CD4-positive, alpha-beta T cell treated with Interleukin-21 for 1 hour (primary cell): ENCODE results near the gene MACO1.

Experiments
- DNase-seq: peaks from one replicate; pipeline ENCODE4 v3.0.0-alpha.2; 2020

Gene MACO1

DNA sequence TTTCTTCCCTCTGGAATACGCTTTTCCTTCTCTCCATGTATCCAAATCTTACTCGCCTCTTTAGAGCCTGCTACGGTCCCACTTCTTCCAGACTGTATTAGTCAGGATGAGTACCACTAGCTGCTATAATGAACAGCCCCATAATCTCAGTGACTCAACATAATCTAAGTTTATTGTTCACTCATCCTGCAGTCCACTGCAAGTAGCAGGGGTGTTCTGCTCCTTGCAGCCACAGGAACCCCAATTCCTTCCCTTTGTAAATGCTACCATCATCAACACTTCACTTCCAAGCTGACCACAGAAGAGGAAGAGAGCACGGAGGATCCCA lies 94.6 kb downstream of the MACO1 start:
- DNase-seq: no peak

DNA sequence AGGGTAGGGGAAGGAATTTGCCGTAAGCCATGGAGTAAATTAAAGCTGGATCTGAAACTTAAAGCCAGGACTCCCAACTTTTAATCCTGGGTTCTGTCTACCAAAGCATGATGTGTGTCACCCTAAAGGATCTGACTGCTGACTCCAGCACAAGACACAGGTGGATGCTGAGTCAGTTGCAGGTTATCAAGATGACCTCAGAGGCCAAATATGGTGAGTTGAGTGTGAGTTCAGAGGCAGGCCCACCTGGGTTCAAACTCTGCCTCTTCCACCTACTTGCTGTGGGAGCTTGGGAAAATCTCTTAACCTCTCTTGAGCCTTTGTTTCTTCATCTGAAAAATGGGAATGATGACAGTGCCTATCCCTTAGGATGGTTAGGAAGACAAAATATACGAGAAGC lies 96.1 kb downstream of the MACO1 start:
- no peak for DNase-seq

DNA sequence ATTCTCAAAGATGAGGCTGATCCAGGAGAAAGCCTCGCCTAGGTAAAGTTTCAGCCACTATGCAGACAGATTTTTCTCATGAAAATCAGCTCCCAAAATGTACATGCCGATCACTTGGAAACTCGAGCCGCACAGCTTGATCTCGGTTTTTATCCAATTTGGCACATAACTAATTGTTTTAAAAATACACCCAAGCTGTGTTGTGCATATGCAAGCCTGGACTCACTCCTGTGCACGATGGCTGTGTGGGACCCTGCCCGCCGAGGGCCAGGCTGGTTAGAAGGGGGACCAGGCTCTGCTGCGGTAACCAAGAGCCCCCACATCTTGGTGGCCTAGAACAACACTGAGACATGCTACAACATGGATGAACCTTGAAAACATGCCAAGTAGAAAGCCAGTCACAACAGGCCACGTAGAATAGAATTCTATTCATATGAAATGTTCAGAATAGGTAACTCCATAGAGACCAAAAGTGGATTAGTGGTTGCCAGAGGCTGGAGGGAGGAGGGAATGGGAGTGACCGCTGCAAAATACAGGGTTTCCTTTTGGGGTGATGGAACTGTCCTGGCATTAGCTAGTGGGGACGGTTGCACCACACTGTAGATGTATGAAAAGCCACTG lies 96.6 kb downstream of the MACO1 start:
- DNase-seq: no peak

DNA sequence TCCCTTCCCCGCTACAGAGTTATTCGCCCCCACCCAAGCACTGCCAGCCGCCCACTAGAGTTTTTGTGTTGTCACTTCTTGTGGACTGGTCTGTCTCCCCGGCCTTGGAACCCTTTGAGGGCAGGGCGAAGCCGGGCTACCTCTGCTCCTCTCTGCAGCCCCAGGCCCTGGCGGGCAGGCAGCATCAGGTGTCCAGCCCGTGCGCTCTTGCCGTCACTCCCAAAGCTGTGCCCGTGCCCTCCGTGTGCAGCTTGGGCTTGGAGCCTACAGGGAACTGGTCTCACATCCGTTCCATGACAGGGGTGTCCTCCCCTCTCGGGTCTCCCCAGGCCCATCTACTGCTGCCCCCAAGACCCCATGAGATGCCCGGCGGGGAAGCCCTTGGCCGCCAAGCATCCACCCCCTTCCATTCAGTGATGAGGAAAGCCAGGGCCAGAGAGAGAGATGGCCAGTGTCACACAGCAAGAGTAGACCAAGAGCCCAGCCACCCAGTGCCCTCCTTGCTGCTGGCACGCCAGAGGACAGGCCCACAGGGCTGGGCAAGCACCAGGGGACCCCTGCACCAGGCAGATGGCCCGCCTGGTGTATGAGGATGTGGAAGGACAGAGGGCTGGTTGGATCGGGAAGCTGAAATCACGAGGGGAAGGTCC lies 97.4 kb downstream of the MACO1 start:
- DNase-seq: no peak

DNA sequence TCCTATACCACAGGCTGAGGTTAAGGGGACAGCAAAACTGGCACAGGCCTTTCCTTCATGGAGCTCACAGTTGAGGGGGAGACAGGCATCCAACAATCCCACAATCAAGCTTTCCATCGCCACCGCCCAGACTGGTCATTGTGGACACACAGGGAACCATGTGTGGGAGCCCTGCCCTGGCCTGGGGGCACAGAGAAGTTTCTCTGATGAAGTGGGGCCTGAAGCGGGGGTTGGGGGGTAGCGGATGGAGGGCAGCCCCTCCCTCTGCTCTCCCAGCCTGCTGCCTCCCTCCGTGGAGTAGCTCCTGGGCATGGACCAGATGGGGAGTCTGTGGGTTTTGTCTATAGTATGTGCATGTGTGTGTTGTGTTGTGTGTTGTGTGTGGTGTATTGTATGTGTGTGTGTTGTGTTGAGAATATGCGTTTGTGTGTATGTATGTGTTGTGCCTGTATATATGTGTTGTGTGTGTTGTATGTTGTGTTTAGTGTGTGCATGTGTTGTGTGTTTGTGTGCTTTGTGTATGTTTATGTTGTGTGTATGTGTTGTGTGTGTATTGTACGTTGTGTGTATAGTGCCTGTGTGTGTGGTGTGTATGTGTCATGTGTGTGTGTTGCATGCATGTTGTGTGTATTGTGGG lies 98.3 kb downstream of the MACO1 start:
- no peak for DNase-seq

DNA sequence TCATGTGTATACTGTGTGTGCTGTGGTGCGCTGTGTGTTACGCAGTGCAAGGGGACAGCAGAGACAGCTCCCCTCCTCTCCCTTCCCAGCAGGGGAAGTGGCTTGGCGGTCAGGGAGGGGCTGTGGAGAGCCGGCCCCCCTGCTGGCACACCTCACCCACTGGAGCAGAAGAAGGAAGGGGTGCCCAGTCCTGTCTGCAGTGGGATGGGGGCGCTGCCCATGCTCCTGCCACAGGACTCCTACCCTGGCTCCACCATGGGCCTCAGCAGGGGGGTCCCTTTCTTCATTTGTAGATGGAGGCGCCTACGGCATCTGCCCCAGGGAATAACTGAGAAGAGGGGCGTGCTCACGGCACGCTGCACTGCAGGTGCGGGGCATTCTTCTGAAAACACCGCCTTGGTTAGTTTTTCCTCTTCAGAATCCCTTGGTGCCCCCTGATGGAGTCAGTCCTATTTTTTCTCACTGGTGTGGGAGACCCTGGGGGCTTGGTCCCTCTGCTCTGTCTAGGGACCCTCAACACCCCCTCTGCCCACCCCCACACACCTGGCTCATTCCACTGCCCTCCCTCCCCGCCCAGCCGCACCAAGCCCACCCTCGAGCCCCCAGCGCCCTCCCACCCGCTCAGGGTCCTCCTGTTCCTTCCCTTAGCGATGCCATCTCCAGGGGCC lies 99.0 kb downstream of the MACO1 start:
- no peak for DNase-seq

DNA sequence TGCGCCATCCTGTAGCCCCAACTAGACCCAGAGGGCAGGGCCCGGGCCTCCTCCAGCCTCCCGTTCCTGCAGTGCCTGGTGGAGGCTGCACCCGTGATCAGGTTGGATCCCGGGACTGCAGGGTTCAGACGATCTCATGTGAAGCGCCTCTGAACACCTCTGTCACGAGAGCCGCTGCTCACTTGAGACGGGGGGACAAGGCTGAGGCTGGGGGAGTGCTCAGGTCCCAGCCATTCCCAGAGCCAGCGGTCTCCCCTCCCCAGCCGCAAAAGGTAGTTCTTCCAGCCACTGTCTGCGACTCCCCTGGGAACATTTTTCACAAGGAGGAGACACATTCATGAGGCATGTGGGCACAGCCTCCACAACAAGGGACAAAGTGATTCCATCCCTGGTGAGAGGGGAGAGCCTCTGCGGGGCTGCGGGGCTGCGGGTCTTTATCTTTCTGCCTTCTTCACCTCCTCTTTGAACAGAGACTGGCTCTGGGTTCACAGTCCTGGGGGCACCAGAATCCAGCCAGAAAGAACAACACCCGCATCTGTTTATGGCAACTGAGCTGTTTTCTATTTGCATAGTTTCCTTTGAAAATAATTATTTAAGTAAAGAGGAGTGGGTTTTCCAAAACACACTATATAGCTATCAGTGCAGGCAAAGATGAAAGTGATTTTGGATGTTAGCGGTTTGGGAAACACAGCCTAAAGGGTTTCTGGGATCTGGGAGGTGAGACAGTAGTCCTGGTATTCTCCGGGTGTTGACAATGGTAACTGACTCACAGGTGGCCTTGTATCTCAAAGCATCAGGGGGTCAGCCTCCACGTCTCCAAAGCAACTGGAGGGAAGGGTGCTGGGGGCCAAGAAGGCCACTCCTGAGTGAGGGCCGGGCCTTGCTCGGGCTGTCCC lies 99.7 kb downstream of the MACO1 start:
- DNase-seq: no peak

DNA sequence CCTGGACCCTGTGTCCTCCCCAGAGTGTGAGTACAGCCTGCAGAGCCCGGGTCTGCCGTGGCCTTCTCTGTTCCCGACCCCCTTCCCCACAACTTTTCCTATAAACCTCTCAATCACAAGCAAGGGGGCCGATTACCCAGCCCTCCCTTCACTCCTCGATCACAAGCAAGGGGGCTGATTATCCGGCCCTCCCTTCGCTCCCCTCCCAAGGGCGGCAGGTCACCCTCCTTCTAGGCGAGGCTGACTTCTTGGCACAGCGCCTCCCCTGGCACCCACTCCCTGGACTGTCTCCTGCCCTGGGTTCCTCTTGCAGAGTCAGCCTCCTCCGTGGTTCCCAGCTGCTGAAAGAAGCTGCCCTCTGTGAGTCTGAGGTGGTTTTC lies 100.4 kb downstream of the MACO1 start:
- DNase-seq: no peak

DNA sequence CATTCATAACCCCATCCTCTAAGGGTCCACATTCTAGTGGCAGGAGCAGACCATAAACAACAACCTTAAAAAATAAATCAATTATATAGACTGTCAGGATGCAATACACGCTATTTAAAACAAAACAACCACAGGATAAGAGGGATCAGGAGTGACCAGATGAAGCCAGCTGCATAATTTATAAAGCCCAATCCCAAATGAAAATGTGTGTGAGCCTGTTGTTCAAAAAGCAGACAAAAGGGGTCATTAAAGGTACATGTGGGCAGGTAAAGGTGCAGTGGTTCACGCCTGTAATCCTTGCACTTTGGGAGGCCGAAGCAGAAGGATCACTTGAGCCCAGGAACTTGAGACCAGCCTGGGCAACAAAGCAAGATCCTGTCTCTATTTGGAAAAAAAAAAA lies 102.3 kb downstream of the MACO1 start:
- no peak for DNase-seq

DNA sequence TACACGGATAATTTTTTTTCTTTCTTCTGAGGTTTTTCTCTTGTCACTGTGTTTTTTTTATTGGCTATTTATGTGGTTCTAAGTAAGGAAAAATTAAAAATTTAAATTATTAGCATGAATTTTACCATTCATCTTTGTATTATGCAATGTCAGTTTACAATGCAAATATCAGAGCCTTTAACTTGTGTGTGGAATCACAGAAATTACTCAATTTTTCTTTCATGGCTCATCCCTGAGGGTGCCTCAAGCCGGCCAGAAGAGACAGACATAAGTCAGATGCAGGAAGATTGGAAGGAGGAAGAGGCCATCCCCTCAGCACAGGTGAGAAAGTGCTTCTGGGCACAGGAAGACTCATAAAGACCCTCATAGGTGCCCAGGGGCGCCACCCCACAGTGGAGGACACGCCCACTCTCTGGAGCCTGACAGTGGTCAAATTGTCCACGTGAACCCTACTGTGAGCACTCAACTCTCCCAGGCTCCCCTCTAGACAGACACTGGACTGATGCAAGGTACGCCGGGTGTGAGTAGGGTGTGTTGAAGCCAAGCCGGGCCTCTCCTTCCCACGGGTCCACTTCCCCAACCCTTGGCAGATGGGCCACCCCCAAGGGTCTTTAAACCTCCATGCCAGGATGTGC lies 103.2 kb downstream of the MACO1 start:
- DNase-seq: no peak

DNA sequence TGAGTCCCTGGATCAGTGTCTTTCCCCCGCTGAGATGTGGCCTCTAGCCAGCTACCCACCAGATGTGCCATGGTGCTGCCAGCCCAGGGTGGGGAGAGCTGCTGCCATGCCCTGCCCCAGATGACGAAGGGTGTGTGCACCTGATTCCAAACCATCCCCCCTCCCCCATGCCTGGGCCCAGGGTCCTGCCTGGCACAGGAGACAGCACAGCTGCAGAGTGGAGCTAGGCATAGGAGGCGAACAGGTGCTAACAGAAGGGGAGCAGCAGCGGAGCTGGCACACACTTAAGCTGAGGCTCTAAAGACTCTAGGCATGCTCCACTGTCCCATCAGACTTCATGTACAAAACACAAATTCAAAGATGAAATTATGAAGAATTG lies 103.7 kb downstream of the MACO1 start:
- no peak for DNase-seq

DNA sequence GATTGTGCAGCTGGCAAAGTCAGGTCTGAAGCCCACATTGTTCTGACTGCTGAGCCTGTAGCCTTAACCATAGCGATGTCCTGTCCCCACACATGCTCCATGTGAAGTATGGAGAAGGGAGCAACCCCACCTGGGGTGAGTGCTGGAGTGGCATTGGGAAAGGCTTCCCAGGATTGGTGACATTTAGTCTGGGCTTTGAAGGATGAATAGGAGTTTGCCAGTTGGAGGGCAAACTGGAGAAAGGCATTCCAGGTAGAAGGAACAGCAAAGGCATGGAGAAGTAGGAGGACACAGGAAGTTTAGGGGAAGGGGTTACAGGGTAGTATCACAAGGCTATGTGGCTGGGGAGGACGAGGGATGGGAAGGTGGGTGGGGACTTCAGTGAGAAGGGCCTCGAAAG lies 105.4 kb downstream of the MACO1 start:
- no peak for DNase-seq

DNA sequence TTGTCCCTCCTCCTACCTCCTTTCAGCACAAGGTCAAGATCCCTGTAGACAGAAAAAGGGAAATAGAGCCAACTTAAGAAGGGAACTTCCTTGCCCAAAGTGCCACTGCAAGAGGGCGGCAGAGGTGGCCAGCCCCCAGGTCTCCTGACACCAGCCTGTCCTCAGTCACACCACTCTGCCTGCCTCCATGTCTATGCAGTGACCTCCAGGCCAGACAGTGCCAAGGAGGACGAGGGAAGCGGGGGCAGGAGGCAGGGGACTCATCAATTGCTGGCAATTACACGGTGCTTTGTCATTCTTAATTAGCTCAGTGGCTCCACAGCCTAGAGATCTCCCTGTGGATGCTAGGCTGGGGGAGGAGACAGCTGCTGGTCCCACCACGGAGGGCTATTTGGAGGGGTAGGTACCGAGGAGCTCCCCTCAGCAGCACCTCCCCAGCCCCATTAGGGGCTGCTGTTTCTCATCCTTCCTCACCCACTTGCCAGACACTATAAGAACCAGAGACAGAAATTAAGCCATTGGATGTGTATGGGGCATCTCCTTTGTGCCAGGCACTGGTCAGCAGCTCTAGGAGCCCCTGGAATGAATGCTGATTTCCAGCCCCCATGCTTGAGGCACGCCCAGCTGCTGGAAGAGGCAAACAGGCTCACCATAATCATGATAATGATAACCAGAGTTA lies 106.6 kb downstream of the MACO1 start:
- no peak for DNase-seq

DNA sequence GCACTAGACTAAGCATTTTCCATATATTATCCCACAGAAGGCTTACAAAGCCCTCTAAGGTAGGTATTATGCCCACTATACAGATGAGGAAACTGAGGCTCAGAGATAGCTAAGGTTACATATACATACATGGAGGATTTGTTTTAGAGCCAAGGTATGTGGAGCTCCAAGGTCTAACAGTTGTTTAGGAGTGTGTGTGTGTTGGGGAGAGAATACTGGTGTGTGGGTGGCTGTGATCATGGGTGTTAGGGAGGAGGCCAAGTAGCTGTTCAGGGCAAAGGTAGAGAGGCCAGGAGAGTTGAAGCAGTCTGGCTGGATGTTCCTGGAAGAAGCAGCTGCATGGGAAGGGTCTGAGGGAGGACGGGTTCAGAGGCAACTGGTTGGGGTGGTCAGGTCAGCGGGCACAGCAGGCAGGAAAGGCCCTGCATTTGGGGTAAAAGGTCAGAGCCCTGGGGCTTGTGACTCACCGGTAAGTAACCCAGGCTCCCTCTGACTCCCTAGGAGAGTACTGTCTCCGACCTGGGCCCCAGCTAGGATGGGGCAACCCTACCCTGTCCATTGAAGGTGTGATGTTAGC lies 107.6 kb downstream of the MACO1 start:
- no peak for DNase-seq

DNA sequence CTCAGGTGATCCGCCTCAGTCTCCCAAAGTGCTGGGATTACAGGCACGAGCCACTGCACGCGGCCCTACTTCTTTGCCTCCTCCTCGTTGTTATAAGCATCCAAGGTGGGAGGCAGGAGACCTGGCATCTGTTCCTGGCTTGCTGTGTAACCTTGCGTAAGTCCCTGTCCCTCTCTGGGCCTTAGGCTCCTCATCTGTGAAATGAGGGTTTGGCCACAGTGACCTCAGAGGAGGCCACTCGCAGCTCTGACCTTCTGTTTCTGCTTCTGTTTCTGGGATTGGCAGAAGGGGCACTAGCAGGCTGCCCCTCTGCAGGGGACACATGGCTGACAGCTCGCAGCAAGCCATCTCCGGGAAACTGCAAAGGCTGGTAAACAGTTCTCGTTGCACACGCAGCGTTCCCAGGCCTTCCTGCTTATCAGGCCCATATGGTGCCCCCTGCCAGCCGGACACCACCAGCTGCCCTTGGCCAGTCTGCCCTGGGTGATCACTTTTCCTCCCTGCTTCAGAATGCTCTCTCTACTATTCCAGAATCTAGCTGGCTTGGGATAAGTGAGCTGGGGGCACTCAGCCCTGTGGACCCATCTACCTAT lies 110.1 kb downstream of the MACO1 start:
- no peak for DNase-seq

DNA sequence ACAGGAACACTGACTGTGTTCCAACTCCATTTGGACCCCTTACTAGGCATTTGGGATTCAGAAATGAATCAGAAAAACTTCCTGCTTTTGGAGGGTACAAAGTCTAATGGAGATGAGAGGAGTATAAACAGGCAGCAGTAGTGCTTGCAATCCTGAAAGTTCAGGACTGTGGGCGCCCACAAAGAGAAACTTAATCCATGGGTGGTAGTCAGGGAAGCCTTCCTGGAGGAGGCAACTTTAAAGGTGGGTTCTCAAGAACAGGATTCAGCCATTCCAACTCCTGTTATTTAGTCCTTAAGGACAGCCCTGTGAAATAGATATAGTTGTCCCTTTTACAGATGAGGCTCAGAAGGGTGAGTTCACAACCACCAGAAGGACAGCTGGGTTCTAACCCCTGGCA lies 110.7 kb downstream of the MACO1 start:
- no peak for DNase-seq

DNA sequence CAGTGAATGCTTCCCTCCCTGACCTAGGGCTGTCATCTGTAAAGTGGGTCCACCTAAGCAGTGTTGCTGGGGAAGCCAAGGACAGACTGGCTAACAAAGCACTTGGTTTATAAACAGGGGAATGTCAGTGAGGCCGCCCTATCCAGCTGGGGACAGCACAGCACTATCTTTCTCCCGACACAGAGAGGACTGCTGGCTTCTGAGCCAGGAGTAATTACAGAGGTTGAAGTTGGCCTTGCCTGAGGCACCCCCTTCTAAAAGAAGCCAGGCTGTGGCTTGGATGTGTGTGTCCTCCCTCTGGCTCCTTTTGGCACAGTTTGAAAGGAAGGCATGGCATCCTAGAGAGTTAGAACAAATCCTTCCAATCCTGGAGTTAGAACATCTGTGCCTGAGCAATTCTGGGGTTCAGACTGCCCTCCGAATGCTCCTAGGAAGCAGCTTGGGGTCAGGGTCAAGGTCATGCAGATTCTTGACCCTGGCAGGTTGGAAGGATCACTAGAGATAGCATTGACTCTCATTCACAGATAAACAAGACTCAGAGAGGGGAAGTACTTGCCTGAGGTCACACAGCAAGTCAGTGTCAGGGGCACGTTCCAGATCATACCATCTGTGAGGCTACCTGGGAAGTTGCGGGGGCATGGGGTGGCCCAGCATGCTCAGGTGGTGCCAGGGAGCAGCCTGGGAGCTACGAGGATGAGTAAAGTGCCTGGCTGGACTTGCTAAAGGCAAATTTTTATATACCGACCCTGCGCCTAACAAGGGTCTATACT lies 111.4 kb downstream of the MACO1 start:
- no peak for DNase-seq

DNA sequence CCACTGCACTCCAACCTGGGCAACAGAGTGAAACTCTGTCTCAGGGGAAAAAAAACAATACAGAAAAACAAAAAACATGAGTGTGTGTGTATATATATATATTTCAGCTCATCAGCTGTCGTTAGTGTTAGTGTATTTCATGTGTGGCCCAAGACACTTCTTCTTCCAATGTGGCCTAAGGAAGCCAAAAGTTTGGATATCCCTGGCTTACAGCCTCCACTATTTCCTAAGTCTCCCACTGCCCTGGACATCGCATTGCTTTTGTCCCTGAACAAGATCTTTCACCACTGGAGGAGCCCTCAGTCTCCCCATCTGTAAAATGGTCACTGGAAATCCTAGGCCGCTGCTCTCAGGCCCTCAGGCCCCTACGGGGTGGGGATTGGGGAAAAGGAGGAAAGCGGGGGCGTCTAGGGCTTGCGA lies 112.3 kb downstream of the MACO1 start:
- DNase-seq: no peak

DNA sequence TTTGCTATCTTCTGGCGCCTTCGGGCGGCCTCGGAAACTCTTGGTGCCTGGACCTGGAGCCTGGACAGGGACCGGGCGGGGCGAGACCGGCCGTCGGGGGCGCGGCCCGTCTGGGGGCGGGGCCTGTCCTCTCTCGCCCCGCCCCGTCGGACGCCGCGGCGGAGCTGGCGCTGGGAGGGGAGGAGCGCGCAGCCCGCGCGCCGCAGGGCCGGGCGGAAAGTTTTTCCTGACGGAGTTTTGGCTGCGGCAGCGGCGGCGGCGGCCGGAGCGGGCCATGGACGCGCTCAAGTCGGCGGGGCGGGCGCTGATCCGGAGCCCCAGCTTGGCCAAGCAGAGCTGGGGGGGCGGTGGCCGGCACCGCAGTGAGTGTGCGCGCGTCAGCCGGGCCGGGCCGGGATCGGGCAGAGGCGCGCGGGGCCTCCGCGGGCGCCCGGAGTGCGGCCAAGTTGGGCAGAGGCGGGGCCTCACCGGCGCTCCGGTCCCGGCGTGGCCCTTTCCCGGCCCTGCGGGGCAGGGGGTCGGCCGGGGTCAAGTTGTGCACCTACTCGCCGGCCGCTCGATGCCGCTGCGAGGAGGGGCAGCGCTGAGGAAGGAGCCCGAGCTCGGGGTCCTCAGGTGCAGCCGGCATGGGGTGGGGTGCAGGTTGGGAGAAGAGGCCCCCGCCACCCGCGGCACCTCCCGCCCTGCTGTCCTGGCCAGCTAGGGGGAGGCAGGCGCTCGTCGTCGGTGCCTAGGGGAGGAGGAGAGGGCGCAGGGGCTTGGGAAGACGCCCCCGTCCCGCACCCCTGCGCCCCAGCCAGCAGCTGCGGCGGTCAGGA lies 112.9 kb downstream of the MACO1 start, which contains the start of gene LDLRAP1:
Gene LDLRAP1, plus strand, starts transcription at position 182 of the 818 bp plus-strand sequence. Its CDS starts 93 bp downstream, at position 275.
- peak; percentile 66 for DNase-seq
